GM12878 (cell line): ENCODE data around the gene ZFHX2.

Source experiments
- ATF2 ChIP-seq: IDR thresholded peaks from 2 replicates; pipeline ENCODE4 v1.6.1; 2012; ENCODE audit warnings: low read length, inconsistent platforms
- EZH2 ChIP-seq: IDR thresholded peaks from 2 replicates; pipeline ENCODE4 v1.6.1; 2012; ENCODE audit warnings: low read depth, mild to moderate bottlenecking, control low read depth, inconsistent platforms, low read length, borderline replicate concordance; ENCODE audit not compliant: control insufficient read depth
- MEF2A ChIP-seq: IDR thresholded peaks from 2 replicates; pipeline ENCODE4 v1.6.1; 2011; ENCODE audit warnings: low read depth, mild to moderate bottlenecking, low read length, moderate library complexity; ENCODE audit not compliant: insufficient read depth
- ZBED1 ChIP-seq: IDR thresholded peaks from 2 replicates; pipeline ENCODE4 v1.6.1; 2016; ENCODE audit warnings: borderline replicate concordance
- TF ChIP-seq, protein P1 (sequence below), 3 experiments: IDR thresholded peaks in 2 of 3; conservative IDR thresholded peaks in 1 of 3; 2 replicates each; pipeline ENCODE4 v1.5.1; 2011; ENCODE audit warnings: low read depth in 3 of 3, low read length in 3 of 3, mild to moderate bottlenecking in 3 of 3, control low read depth in 2 of 3, moderate library complexity in 2 of 3, inconsistent platforms in 1 of 3, mixed read lengths in 1 of 3; ENCODE audit not compliant: control insufficient read depth in 2 of 3, insufficient read depth in 1 of 3; ENCODE audit errors: extremely low read depth in 1 of 3

DNA sequence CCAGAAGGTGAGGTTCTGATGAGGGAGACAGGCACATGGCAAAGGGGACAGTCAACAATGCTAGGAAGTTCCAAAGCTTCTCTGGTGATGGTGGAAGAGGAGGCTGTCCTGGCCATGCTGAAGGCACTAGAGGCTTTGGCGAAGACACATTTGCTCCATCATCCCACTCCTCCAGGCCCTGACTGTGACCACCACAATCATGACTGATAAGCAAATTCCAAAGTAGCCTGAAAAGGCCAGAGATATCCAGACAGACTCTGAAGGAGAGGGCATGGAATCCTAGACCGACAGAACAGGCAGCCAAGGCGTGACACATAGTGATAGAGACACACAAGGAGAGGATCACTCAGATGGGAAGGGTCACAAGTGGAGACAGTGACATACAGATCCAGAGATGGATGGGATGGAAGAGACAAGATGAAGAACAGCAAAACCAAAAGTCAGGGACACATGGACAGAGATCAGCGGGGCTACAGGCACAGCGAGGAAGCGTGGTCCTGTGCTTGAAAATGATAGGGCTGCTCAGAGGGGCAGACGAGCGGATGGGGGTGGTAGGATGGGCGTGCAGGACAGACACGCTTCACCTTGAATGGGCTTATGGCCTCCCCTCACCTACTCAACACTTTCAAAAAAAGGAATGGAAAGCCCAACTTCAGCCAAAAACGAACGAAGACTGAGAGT, 1.3 kb downstream of the ZFHX2 start:
- TF ChIP-seq MEF2A (no peak), EZH2 (no peak), ATF2 (no peak), ZBED1 (no peak)
- TF ChIP-seq, protein P1, sequence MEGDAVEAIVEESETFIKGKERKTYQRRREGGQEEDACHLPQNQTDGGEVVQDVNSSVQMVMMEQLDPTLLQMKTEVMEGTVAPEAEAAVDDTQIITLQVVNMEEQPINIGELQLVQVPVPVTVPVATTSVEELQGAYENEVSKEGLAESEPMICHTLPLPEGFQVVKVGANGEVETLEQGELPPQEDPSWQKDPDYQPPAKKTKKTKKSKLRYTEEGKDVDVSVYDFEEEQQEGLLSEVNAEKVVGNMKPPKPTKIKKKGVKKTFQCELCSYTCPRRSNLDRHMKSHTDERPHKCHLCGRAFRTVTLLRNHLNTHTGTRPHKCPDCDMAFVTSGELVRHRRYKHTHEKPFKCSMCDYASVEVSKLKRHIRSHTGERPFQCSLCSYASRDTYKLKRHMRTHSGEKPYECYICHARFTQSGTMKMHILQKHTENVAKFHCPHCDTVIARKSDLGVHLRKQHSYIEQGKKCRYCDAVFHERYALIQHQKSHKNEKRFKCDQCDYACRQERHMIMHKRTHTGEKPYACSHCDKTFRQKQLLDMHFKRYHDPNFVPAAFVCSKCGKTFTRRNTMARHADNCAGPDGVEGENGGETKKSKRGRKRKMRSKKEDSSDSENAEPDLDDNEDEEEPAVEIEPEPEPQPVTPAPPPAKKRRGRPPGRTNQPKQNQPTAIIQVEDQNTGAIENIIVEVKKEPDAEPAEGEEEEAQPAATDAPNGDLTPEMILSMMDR (IDR thresholded peaks at IDR 0.05 in 2 of 3, conservative IDR thresholded peaks at IDR 0.05 in 1 of 3; ENCODE audit: control insufficient read depth in 2 of 3, extremely low read depth in 1 of 3, insufficient read depth in 1 of 3, low read depth in 3 of 3, low read length in 3 of 3) = no peak
